Measurements from ENCODE around the gene RARRES1.
A peak's percentile ranks its signal among the peaks of the same experiment; 100 is the strongest.

The RARRES1 gene

GRCh38 chr3:158671821-158672214 lies 60.4 kb downstream of the RARRES1 start:
- H3K36me3 ChIP-seq: peaks cover 26% of the 10 kb centered on the region
- H3K27me3 ChIP-seq: no peaks in the 10 kb centered on the region
- H3K4me3 ChIP-seq (ENCODE audit: low read depth in 1 of 2, low read length in 1 of 2): peak overlapping the region; percentile 79 to 83
- TF ChIP-seq, protein P1, sequence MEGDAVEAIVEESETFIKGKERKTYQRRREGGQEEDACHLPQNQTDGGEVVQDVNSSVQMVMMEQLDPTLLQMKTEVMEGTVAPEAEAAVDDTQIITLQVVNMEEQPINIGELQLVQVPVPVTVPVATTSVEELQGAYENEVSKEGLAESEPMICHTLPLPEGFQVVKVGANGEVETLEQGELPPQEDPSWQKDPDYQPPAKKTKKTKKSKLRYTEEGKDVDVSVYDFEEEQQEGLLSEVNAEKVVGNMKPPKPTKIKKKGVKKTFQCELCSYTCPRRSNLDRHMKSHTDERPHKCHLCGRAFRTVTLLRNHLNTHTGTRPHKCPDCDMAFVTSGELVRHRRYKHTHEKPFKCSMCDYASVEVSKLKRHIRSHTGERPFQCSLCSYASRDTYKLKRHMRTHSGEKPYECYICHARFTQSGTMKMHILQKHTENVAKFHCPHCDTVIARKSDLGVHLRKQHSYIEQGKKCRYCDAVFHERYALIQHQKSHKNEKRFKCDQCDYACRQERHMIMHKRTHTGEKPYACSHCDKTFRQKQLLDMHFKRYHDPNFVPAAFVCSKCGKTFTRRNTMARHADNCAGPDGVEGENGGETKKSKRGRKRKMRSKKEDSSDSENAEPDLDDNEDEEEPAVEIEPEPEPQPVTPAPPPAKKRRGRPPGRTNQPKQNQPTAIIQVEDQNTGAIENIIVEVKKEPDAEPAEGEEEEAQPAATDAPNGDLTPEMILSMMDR (IDR thresholded peaks at IDR 0.05): no peak
- peak overlapping the region; percentile 89 for H3K27ac ChIP-seq
- H3K9me3 ChIP-seq: no peaks in the 10 kb centered on the region
- peaks cover 14 to 20% of the 10 kb centered on the region in 2 experiments for H3K4me1 ChIP-seq (ENCODE audit: control insufficient read depth in 1 of 2, insufficient read depth in 1 of 2, low read depth in 1 of 2, low read length in 1 of 2)

- Histone ChIP-seq H3K4me3 (ENCODE audit: low read depth in 1 of 2, low read length in 1 of 2) (no peak overlapping the region), H3K27me3 (no peaks in the 10 kb centered on the region), H3K27ac (no peak overlapping the region), H3K4me1 (ENCODE audit: control insufficient read depth in 1 of 2, insufficient read depth in 1 of 2, low read depth in 1 of 2, low read length in 1 of 2) (peaks cover 14 to 20% of the 10 kb centered on the region in 2 experiments), H3K9me3 (no peaks in the 10 kb centered on the region), H3K36me3 (peaks cover 59% of the 10 kb centered on the region)
- TF ChIP-seq, protein P1 (IDR thresholded peaks at IDR 0.05): no peak
Observed at GRCh38 chr3:158668506-158668905, 63.8 kb downstream of the RARRES1 start.

GRCh38 chr3:158666416-158666815 lies 65.8 kb downstream of the RARRES1 start:
- H3K27ac ChIP-seq: no peak overlapping the region
- H3K36me3 ChIP-seq: peaks cover 70% of the 10 kb centered on the region
- no peaks in the 10 kb centered on the region for H3K9me3 ChIP-seq
- H3K4me3 ChIP-seq (ENCODE audit: low read depth in 1 of 2, low read length in 1 of 2): no peak overlapping the region
- TF ChIP-seq, protein P1 (IDR thresholded peaks at IDR 0.05): no peak
- H3K27me3 ChIP-seq: no peaks in the 10 kb centered on the region
- peaks cover 4 to 6% of the 10 kb centered on the region in 2 experiments for H3K4me1 ChIP-seq (ENCODE audit: control insufficient read depth in 1 of 2, insufficient read depth in 1 of 2, low read depth in 1 of 2, low read length in 1 of 2)

GRCh38 chr3:158663832-158664231 lies 68.4 kb downstream of the RARRES1 start:
- H3K36me3 ChIP-seq: peaks cover 80% of the 10 kb centered on the region

GRCh38 chr3:158663246-158663645 lies 69.0 kb downstream of the RARRES1 start:
- Histone ChIP-seq H3K27ac (no peak overlapping the region), H3K9me3 (no peaks in the 10 kb centered on the region), H3K4me3 (ENCODE audit: low read depth in 1 of 2, low read length in 1 of 2) (no peak overlapping the region), H3K4me1 (ENCODE audit: control insufficient read depth in 1 of 2, insufficient read depth in 1 of 2, low read depth in 1 of 2, low read length in 1 of 2) (no peaks in the 10 kb centered on the region), H3K27me3 (no peaks in the 10 kb centered on the region), H3K36me3 (peaks cover 77% of the 10 kb centered on the region)
- TF ChIP-seq, protein P1 (IDR thresholded peaks at IDR 0.05): no peak

More at GRCh38 chr3:158663832-158664231, 68.4 kb downstream of the RARRES1 start:
- H3K9me3 ChIP-seq: no peaks in the 10 kb centered on the region
- H3K27me3 ChIP-seq: no peaks in the 10 kb centered on the region
- no peak overlapping the region for H3K4me3 ChIP-seq (ENCODE audit: low read depth in 1 of 2, low read length in 1 of 2)
- TF ChIP-seq, protein P1 (IDR thresholded peaks at IDR 0.05): no peak
- H3K27ac ChIP-seq: no peak overlapping the region
- H3K4me1 ChIP-seq (ENCODE audit: control insufficient read depth in 1 of 2, insufficient read depth in 1 of 2, low read depth in 1 of 2, low read length in 1 of 2): no peaks in the 10 kb centered on the region

DNA sequence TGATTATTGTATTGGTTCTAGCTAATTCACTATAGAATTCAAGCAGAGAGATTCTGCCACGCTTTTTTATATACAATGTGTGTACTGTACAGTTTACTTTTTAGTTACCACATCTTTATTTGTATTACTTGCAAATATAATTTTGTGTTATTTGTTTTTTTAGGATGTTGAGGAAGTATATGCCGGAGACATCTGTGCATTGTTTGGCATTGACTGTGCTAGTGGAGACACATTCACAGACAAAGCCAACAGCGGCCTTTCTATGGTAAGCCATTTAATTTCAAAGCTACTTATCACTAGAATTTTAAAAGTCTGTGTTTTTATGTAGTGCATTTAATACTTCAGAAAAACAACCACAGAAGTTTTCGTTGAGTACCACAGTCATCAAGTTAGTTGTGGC lies 71.5 kb downstream of the RARRES1 start:
- Histone ChIP-seq H3K27ac (no peak overlapping the region), H3K36me3 (peaks cover 61% of the 10 kb centered on the region), H3K27me3 (no peaks in the 10 kb centered on the region), H3K9me3 (no peaks in the 10 kb centered on the region), H3K4me3 (ENCODE audit: low read depth in 1 of 2, low read length in 1 of 2) (no peak overlapping the region), H3K4me1 (ENCODE audit: control insufficient read depth in 1 of 2, insufficient read depth in 1 of 2, low read depth in 1 of 2, low read length in 1 of 2) (no peaks in the 10 kb centered on the region)
- TF ChIP-seq, protein P1 (IDR thresholded peaks at IDR 0.05): no peak

All from neutrophil (primary cell).